ENCODE results near the gene MSI1. TPM values are rescaled to one million over a fixed set of nuclear protein-coding genes. Genes with fewer than 3 reads are reported as not detected.

MSI1 gene
- total RNA-seq, 2 donors from 2014 or later: 0.27 TPM; not detected in 1

DNA sequence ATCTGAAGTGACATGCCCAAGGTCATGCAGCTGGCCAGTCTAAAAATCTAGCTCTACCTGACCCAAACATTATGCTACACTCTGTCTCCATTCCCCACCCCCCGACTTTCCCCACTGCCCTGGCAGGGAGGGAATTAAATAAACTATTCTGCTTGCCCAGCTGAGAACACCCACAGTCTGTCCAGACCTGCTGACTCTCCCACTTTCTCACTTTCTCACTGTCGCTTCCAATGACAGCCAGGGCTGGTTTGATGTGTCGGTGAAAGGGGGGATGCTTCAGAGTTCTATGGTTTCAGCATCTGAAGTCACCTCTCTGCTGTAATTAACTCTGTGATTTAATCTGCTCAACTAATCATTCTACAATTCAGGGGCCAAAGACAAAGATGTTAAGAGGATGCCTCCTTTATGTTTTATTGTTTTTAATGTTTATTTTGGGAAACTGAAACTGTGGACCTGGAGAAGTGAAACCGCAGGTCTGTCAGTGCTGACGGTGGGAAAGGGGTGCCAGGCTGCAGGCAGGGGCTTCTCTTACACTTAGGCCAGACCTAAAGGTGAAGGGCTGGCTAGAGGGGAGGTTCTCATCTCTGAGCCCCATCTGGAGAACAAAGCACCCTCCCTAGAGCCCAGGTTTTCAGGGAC, 8.1 kb upstream of the MSI1 start:
- Histone ChIP-seq H3K27ac (no peak overlapping the region), H3K4me3 (no peak overlapping the region)
- TF ChIP-seq, protein P1, sequence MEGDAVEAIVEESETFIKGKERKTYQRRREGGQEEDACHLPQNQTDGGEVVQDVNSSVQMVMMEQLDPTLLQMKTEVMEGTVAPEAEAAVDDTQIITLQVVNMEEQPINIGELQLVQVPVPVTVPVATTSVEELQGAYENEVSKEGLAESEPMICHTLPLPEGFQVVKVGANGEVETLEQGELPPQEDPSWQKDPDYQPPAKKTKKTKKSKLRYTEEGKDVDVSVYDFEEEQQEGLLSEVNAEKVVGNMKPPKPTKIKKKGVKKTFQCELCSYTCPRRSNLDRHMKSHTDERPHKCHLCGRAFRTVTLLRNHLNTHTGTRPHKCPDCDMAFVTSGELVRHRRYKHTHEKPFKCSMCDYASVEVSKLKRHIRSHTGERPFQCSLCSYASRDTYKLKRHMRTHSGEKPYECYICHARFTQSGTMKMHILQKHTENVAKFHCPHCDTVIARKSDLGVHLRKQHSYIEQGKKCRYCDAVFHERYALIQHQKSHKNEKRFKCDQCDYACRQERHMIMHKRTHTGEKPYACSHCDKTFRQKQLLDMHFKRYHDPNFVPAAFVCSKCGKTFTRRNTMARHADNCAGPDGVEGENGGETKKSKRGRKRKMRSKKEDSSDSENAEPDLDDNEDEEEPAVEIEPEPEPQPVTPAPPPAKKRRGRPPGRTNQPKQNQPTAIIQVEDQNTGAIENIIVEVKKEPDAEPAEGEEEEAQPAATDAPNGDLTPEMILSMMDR (IDR thresholded peaks at IDR 0.05): no peak

GRCh38 chr12:120376416-120376815, 7.5 kb upstream of the MSI1 start:
- ATAC-seq (ENCODE audit: insufficient number of reproducible peaks, low FRiP score, low read depth) (no peak), DNase-seq (ENCODE audit: low spot score) (no peak)
- Histone ChIP-seq H3K27ac (no peak overlapping the region), H3K4me1 (ENCODE audit: control insufficient read depth in 1 of 2, low read depth in 2 of 2) (no peaks in the 10 kb centered on the region), H3K4me3 (no peak overlapping the region), H3K36me3 (no peaks in the 10 kb centered on the region), H3K9me3 (no peaks in the 10 kb centered on the region), H3K27me3 (replicated peaks; ENCODE audit: insufficient read depth) (peaks cover 5% of the 10 kb centered on the region)
- TF ChIP-seq, protein P1 (IDR thresholded peaks at IDR 0.05): no peak

More for the DNA sequence above, 8.1 kb upstream of the MSI1 start:
- ATAC-seq (ENCODE audit: insufficient number of reproducible peaks, low FRiP score, low read depth) (no peak), DNase-seq (ENCODE audit: low spot score) (no peak)
- Histone ChIP-seq H3K27me3 (replicated peaks; ENCODE audit: insufficient read depth) (peaks cover 5% of the 10 kb centered on the region), H3K36me3 (no peaks in the 10 kb centered on the region), H3K9me3 (no peaks in the 10 kb centered on the region), H3K4me1 (ENCODE audit: control insufficient read depth in 1 of 2, low read depth in 2 of 2) (no peaks in the 10 kb centered on the region)

GRCh38 chr12:120376009-120376408, 7.0 kb upstream of the MSI1 start:
- H3K4me1 ChIP-seq (ENCODE audit: control insufficient read depth in 1 of 2, low read depth in 2 of 2): no peaks in the 10 kb centered on the region
- ATAC-seq (ENCODE audit: insufficient number of reproducible peaks, low FRiP score, low read depth): no peak
- no peaks in the 10 kb centered on the region for H3K36me3 ChIP-seq
- H3K27me3 ChIP-seq (replicated peaks; ENCODE audit: insufficient read depth): peaks cover 5% of the 10 kb centered on the region
- TF ChIP-seq, protein P1 (IDR thresholded peaks at IDR 0.05): no peak
- no peak overlapping the region for H3K27ac ChIP-seq
- no peak for DNase-seq (ENCODE audit: low spot score)
- H3K4me3 ChIP-seq: no peak overlapping the region
- no peaks in the 10 kb centered on the region for H3K9me3 ChIP-seq

- H3K4me3 ChIP-seq: no peak overlapping the region
- H3K4me1 ChIP-seq (ENCODE audit: control insufficient read depth in 1 of 2, low read depth in 2 of 2): peaks cover 0 to 8% of the 10 kb centered on the region in 2 donors
- H3K27ac ChIP-seq: no peak overlapping the region
- TF ChIP-seq, protein P1 (IDR thresholded peaks at IDR 0.05): no peak
- H3K36me3 ChIP-seq: no peaks in the 10 kb centered on the region
- DNase-seq (ENCODE audit: low spot score) (no peak), ATAC-seq (ENCODE audit: insufficient number of reproducible peaks, low FRiP score, low read depth) (no peak)
- no peaks in the 10 kb centered on the region for H3K9me3 ChIP-seq
- H3K27me3 ChIP-seq (replicated peaks; ENCODE audit: insufficient read depth): peaks cover 5% of the 10 kb centered on the region
Observed at GRCh38 chr12:120373683-120374082, 4.7 kb upstream of the MSI1 start.

- TF ChIP-seq, protein P1 (IDR thresholded peaks at IDR 0.05): no peak
- Histone ChIP-seq H3K27ac (no peak overlapping the region), H3K9me3 (no peaks in the 10 kb centered on the region), H3K27me3 (replicated peaks; ENCODE audit: insufficient read depth) (peaks cover 4% of the 10 kb centered on the region), H3K36me3 (no peaks in the 10 kb centered on the region), H3K4me3 (no peak overlapping the region), H3K4me1 (ENCODE audit: control insufficient read depth in 1 of 2, low read depth in 2 of 2) (peaks cover 5 to 19% of the 10 kb centered on the region in 2 donors)
- DNase-seq (ENCODE audit: low spot score) (no peak), ATAC-seq (ENCODE audit: insufficient number of reproducible peaks, low FRiP score, low read depth) (no peak)
Observed at GRCh38 chr12:120370343-120371243, 1.6 kb upstream of the MSI1 start.

All from thoracic aorta (tissue), 2 donors.